Gastroesophageal sphincter (tissue), 4 donors: ENCODE results near the gene GABRD. TPM values are rescaled to one million over a fixed set of nuclear protein-coding genes. Genes with fewer than 3 reads are reported as not detected.

Experiments used
- ATAC-seq: fragments of 150-250 bp; one replicate; pipeline ENCODE4 v1.9.1; 2016; ENCODE audit warnings: mild to moderate bottlenecking, moderate library complexity
- H3K27ac ChIP-seq, 4 donors: fragments of 200-600 bp; sonication (generic) in 3 of 4; 1 replicate in 3 of 4; 2 replicates in 1 of 4; pipeline ENCODE4 v1.5.1; 2016 to 2019
- H3K27me3 ChIP-seq: fragments of 200-600 bp; sonication (generic); one replicate; pipeline ENCODE4 v1.5.1; 2019
- H3K36me3 ChIP-seq, 2 donors: fragments of 200-600 bp; sonication (generic); one replicate each; pipeline ENCODE4 v1.5.1; 2019; ENCODE audit warnings: control low read depth in 1 of 2
- H3K4me1 ChIP-seq, 3 donors: fragments of 200-600 bp; sonication (generic); 1 replicate in 2 of 3; 2 replicates in 1 of 3; pipeline ENCODE4 v1.5.1; 2016 to 2019; ENCODE audit warnings: control low read depth in 2 of 3
- H3K4me3 ChIP-seq, 2 donors: fragments of 200-600 bp; sonication (generic); one replicate each; pipeline ENCODE4 v1.5.1; 2019; ENCODE audit warnings: mild to moderate bottlenecking in 1 of 2, moderate library complexity in 1 of 2
- H3K9me3 ChIP-seq, 3 donors: fragments of 200-600 bp; sonication (generic); one replicate each; pipeline ENCODE4 v1.5.1; 2017 to 2019; ENCODE audit warnings: control low read depth in 2 of 3
- CTCF ChIP-seq, 4 experiments: fragments of 200-600 bp in 2 of 4; fragments of 450-650 bp in 2 of 4; sonication (generic) in 1 of 4; IDR thresholded peaks; one replicate each; pipeline ENCODE4 v1.5.1; 2017 to 2019; ENCODE audit warnings: antibody characterized with exemption in 4 of 4, mild to moderate bottlenecking in 2 of 4, moderate library complexity in 2 of 4
- EP300 ChIP-seq: sonication (generic); formaldehyde crosslinking; IDR thresholded peaks from one replicate; pipeline ENCODE4 v1.6.1; 2017; ENCODE audit warnings: antibody characterized with exemption, mild to moderate bottlenecking
- POLR2A ChIP-seq, 2 donors: fragments of 450-650 bp; IDR thresholded peaks; one replicate each; pipeline ENCODE4 v1.6.1; 2017; ENCODE audit warnings: antibody characterized with exemption in 2 of 2, mild to moderate bottlenecking in 2 of 2, moderate library complexity in 1 of 2
- POLR2AphosphoS5 ChIP-seq: sonication (generic); formaldehyde crosslinking; IDR thresholded peaks from one replicate; pipeline ENCODE4 v1.6.1; 2017; ENCODE audit warnings: antibody characterized with exemption
- WGBS, 2 donors: methylation state at CpG; one replicate each; pipeline ENCODE4 v1.1.5; 2018; ENCODE audit warnings: low coverage in 1 of 2; 5-methylcytosine and 5-hydroxymethylcytosine counted together
- total RNA-seq, 4 donors: library from RNA; depleted of rRNA; stranded (reverse); fragments of >200 nt; gene quantifications; one replicate each; pipeline ENCODE4 v1.1.0, GENCODE V29; 2016

GABRD gene
- total RNA-seq, 4 donors from 2014 or later: 0.73 TPM; not detected in 3

GRCh38 chr1:2041887-2042286 lies 22.7 kb downstream of the GABRD start:
- H3K4me1 ChIP-seq: peaks cover 0 to 24% (median 10%) of the 10 kb centered on the region in 3 donors
- H3K4me3 ChIP-seq: no peak overlapping the region
- peaks cover 78% of the 10 kb centered on the region for H3K27me3 ChIP-seq
- no peaks in the 10 kb centered on the region for H3K36me3 ChIP-seq
- peaks cover 0 to 20% (median 0%) of the 10 kb centered on the region in 3 donors for H3K9me3 ChIP-seq
- H3K27ac ChIP-seq: no peak overlapping the region
- WGBS, 2 donors: 67 to 80% methylated on average over 1 to 2 of the region's 4 CpGs
- TF ChIP-seq CTCF (IDR thresholded peaks at IDR 0.05) (no peak), EP300 (no peak), POLR2AphosphoS5 (no peak), POLR2A (IDR thresholded peaks at IDR 0.05) (no peak)
- ATAC-seq: no peak

- ATAC-seq: no peak
- H3K4me1 ChIP-seq: peaks cover 0 to 24% (median 10%) of the 10 kb centered on the region in 3 donors
- peaks cover 82% of the 10 kb centered on the region for H3K27me3 ChIP-seq
- WGBS, 2 donors: 85% methylated on average over 2 of the region's 41 CpGs; no CpG with 5 or more reads in 1 of the 2 donors
- no peaks in the 10 kb centered on the region for H3K36me3 ChIP-seq
- no peak overlapping the region for H3K27ac ChIP-seq
- H3K4me3 ChIP-seq: no peak overlapping the region
- peaks cover 0 to 14% (median 0%) of the 10 kb centered on the region in 3 donors for H3K9me3 ChIP-seq
- TF ChIP-seq POLR2AphosphoS5: no peak
- no peak for TF ChIP-seq EP300
- no peak for TF ChIP-seq POLR2A (IDR thresholded peaks at IDR 0.05)
- TF ChIP-seq CTCF (IDR thresholded peaks at IDR 0.05): no peak
These were observed 24.0 kb downstream of the GABRD start for GRCh38 chr1:2042830-2043773.

- Histone ChIP-seq H3K27ac (no peak overlapping the region), H3K36me3 (no peaks in the 10 kb centered on the region), H3K9me3 (peaks cover 0 to 6% (median 0%) of the 10 kb centered on the region in 3 donors), H3K27me3 (peaks cover 83% of the 10 kb centered on the region), H3K4me3 (no peak overlapping the region), H3K4me1 (peaks cover 0 to 24% (median 10%) of the 10 kb centered on the region in 3 donors)
- TF ChIP-seq POLR2A (IDR thresholded peaks at IDR 0.05) (no peak), CTCF (IDR thresholded peaks at IDR 0.05) (no peak), EP300 (no peak), POLR2AphosphoS5 (no peak)
- ATAC-seq: no peak
- WGBS, 2 donors: 89% methylated on average over 1 of the region's 4 CpGs; no CpG with 5 or more reads in 1 of the 2 donors
These were observed 24.7 kb downstream of the GABRD start for GRCh38 chr1:2043886-2044285.

GRCh38 chr1:2044510-2045319 lies 25.6 kb downstream of the GABRD start:
- no peaks in the 10 kb centered on the region for H3K36me3 ChIP-seq
- H3K9me3 ChIP-seq: peaks cover 0 to 6% (median 0%) of the 10 kb centered on the region in 3 donors
- WGBS, 2 donors: 8% methylated on average over 11 of the region's 75 CpGs; no CpG with 5 or more reads in 1 of the 2 donors
- H3K27me3 ChIP-seq: peaks cover 83% of the 10 kb centered on the region
- H3K4me3 ChIP-seq: peak overlapping the region in 1 of 2 donors; percentile 44
- TF ChIP-seq CTCF (IDR thresholded peaks at IDR 0.05) (peak in 3 of 4 experiments; percentile 86 to 94 (median 89)), POLR2A (IDR thresholded peaks at IDR 0.05) (no peak)
- H3K27ac ChIP-seq: peak overlapping the region in 1 of 4 donors; percentile 8
- H3K4me1 ChIP-seq: peaks cover 0 to 27% (median 12%) of the 10 kb centered on the region in 3 donors
- peak; percentile 83 for ATAC-seq
